HepG2 (cell line): ENCODE data around the gene JOSD2. TPM values are rescaled to one million over a fixed set of nuclear protein-coding genes. Genes with fewer than 3 reads are reported as not detected.

Experiments
- AKNA ChIP-seq: sonication (generic); formaldehyde crosslinking; IDR thresholded peaks from 2 replicates; pipeline ENCODE4 v1.4.0; 2020; ENCODE audit warnings: missing genetic modification reagents, borderline replicate concordance
- CSRNP1 ChIP-seq: sonication (generic); formaldehyde crosslinking; IDR thresholded peaks from 2 replicates; pipeline ENCODE4 v1.8.1; 2023; ENCODE audit warnings: mild to moderate bottlenecking, missing genetic modification reagents
- ELF3 ChIP-seq: IDR thresholded peaks from 2 replicates; pipeline ENCODE4 v1.6.1; 2016; ENCODE audit warnings: missing genetic modification reagents, missing compliant biosample characterization
- FOXA3 ChIP-seq: IDR thresholded peaks from 2 replicates; pipeline ENCODE4 v1.6.1; 2016; ENCODE audit warnings: missing genetic modification reagents, missing compliant biosample characterization
- MED8 ChIP-seq: sonication (generic); formaldehyde crosslinking; IDR thresholded peaks from 2 replicates; pipeline ENCODE4 v1.8.1; 2023; ENCODE audit warnings: mild to moderate bottlenecking, missing genetic modification reagents; ENCODE audit not compliant: insufficient replicate concordance
- NCOA1 ChIP-seq: sonication (generic); formaldehyde crosslinking; IDR thresholded peaks from 2 replicates; pipeline ENCODE4 v1.9.0; 2021; ENCODE audit warnings: missing genetic modification reagents
- PRDM10 ChIP-seq: sonication (generic); formaldehyde crosslinking; IDR thresholded peaks from 2 replicates; pipeline ENCODE4 v1.4.0; 2020; ENCODE audit warnings: low read depth, missing genetic modification reagents
- SMARCE1 ChIP-seq: fragments of 450-650 bp; IDR thresholded peaks from 2 replicates; pipeline ENCODE4 v1.6.1; 2017; ENCODE audit warnings: borderline replicate concordance
- SP4 ChIP-seq: sonication (generic); formaldehyde crosslinking; IDR thresholded peaks from 2 replicates; pipeline ENCODE4 v1.8.1; 2023; ENCODE audit warnings: mild to moderate bottlenecking, missing genetic modification reagents
- STAT6 ChIP-seq: sonication (generic); formaldehyde crosslinking; IDR thresholded peaks from 2 replicates; pipeline ENCODE4 v1.4.0; 2020; ENCODE audit warnings: missing genetic modification reagents, mild to moderate bottlenecking, borderline replicate concordance
- ZIK1 ChIP-seq: sonication (generic); formaldehyde crosslinking; IDR thresholded peaks from 2 replicates; pipeline ENCODE4 v1.5.0; 2020; ENCODE audit warnings: mild to moderate bottlenecking, low read depth, missing genetic modification reagents, borderline replicate concordance
- ZMYM3 ChIP-seq: sonication (generic); formaldehyde crosslinking; IDR thresholded peaks from 2 replicates; pipeline ENCODE4 v1.5.1; 2020; ENCODE audit warnings: mild to moderate bottlenecking, missing genetic modification reagents
- ZNF326 ChIP-seq: sonication (generic); formaldehyde crosslinking; IDR thresholded peaks from 2 replicates; pipeline ENCODE4 v1.4.0; 2020; ENCODE audit warnings: missing genetic modification reagents, borderline replicate concordance
- ZNF800 ChIP-seq: sonication (generic); formaldehyde crosslinking; IDR thresholded peaks from 2 replicates; pipeline ENCODE4 v1.4.0; 2020; ENCODE audit warnings: missing genetic modification reagents
- ZNF883 ChIP-seq: sonication (generic); formaldehyde crosslinking; IDR thresholded peaks from 2 replicates; pipeline ENCODE4 v1.5.1; 2020; ENCODE audit warnings: mild to moderate bottlenecking, missing genetic modification reagents; ENCODE audit errors: not compliant biosample characterization
- polyA plus RNA-seq, 8 experiments: library from polyadenylated mRNA; depleted of rRNA in 3 of 8; stranded (reverse) in 7 of 8; unstranded in 1 of 8; fragments of >200 nt; fragmentation: Illumina TruSeq in 4 of 8; extraction: Trizol in 4 of 8; gene quantifications; 2 replicates each; pipeline versions ENCODE4 v1.2.1 to v1.2.3, GENCODE V29; 2011 to 2016; ENCODE audit warnings: low read depth in 4 of 8, missing spikeins in 1 of 8, mixed read lengths in 1 of 8; ENCODE audit not compliant: insufficient read depth in 1 of 8
- total RNA-seq, 5 experiments: library from RNA; depleted of rRNA; stranded (reverse); fragments of >200 nt; fragmentation: Illumina TruSeq; extraction: Trizol; gene quantifications; 2 replicates each; pipeline ENCODE4 v1.2.3, GENCODE V29; 2016; ENCODE audit warnings: low read depth in 1 of 5

JOSD2 gene
- total and polyA plus RNA-seq, 2 of the 13 experiments (the other 11 are each of a cell fraction or from before 2014, with no cell fraction given): 2.0 to 4.1 TPM

- TF ChIP-seq AKNA (CRISPR knock-in tag) (no peak), FOXA3 (CRISPR knock-in tag) (no peak), NCOA1 (CRISPR knock-in tag) (no peak), SP4 (no peak), STAT6 (CRISPR knock-in tag) (no peak), CSRNP1 (no peak), ZIK1 (CRISPR knock-in tag) (no peak), MED8 (no peak), ELF3 (CRISPR knock-in tag) (no peak), ZNF800 (CRISPR knock-in tag) (no peak), ZNF883 (CRISPR knock-in tag) (no peak), ZNF326 (CRISPR knock-in tag) (no peak), SMARCE1 (no peak), PRDM10 (CRISPR knock-in tag) (no peak), ZMYM3 (CRISPR knock-in tag) (peak; percentile 79)
Measured at GRCh38 chr19:50465000-50465399, 46.0 kb downstream of the JOSD2 start (continued).
